B cell (primary cell): ENCODE measurements around the gene GFRAL.

Experiments used
- CTCF ChIP-seq: fragments of 200-600 bp; IDR thresholded peaks from one replicate; pipeline ENCODE4 v1.8.0; 2022; ENCODE audit warnings: antibody characterized with exemption, mild to moderate bottlenecking
- EZH2 ChIP-seq: IDR thresholded peaks from 2 replicates; pipeline ENCODE4 v1.6.1; 2012; ENCODE audit warnings: borderline replicate concordance, low read depth, mild to moderate bottlenecking, moderate library complexity, low read length; ENCODE audit not compliant: insufficient read depth, poor library complexity, severe bottlenecking

GRCh38 chr6:55377150-55377549, 49.9 kb downstream of the GFRAL start:
- no peak for TF ChIP-seq CTCF
- TF ChIP-seq EZH2, result no peak
